ENCODE data around the gene CPNE4.
"Not testable (repeated sequence)": the region's sequence is repeated elsewhere in the genome, so short reads cannot be mapped to it uniquely, and the experiment has no call there.

Gene CPNE4

GRCh38 chr3:132034486-132035464, at the start of gene CPNE4:
Gene CPNE4 (minus strand): TSS chr3:132035014.
- peak; percentile 39 to 65 (median 52) for DNase-seq (ENCODE audit: low read depth in 4 of 4, low spot score in 1 of 4)

GRCh38 chr3:132083583-132084279, 48.9 kb upstream of the CPNE4 start:
- no peak for DNase-seq (ENCODE audit: low read depth in 4 of 4, low spot score in 1 of 4)

DNA sequence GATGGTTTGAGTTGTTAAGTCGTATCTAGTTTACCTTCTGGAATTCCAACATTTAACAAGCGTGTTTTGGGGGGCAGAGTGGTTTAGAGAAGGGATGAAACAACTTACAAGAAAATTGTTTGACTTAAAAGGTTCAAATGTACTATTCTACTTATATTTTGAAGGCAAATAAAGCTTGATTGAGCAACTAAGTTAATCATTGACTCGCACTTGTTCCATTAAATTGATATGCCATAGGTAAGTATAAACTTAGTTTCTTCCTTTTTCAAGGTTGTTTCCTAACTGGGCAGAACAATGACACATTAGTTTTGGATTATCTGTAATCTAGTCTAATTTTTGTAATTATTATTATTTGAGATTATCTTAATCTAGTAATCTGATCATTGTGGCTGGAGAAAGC, 48.3 kb upstream of the CPNE4 start:
- no peak for DNase-seq (ENCODE audit: low read depth in 4 of 4, low spot score in 1 of 4)

DNA sequence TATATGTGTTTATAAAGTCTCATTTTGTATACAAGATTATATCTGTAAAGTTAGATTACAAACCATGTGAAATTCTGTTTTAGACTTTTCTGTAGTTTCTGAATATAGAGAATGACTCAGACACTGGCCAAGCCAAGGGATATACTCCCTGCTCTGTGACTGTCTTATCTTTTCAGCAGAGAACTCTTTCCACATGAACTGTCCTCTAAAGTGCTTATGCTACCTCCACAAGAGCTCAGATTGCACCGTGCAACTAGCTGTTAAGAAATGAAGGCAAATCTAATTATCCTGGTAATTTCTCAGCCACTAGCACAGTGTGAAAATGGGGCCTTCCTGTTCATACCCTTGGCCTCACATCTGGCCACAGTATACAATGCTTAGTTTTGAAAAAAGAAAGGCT, 44.3 kb upstream of the CPNE4 start:
- no peak for DNase-seq (ENCODE audit: low read depth in 4 of 4, low spot score in 1 of 4)

DNA sequence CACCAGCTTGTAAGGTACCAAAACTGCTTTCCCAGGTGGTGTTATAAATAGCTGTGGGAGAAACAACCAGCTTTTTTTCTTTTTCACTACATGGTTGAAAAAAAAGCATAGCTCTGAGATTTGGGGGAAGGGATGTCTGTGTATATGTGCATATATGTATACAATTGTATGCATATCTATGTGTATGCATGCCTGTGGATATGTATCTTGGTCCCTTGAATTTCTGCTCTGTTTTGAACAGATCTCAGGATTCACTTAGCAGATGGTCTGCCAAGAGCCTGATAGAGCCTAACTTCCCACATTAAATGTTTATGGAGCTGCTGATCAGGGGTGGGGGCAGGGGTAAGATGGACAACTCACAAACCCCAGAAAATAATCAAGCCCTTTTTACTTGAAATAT, 39.0 kb upstream of the CPNE4 start:
- no peak for DNase-seq (ENCODE audit: low read depth in 4 of 4, low spot score in 1 of 4)

DNA sequence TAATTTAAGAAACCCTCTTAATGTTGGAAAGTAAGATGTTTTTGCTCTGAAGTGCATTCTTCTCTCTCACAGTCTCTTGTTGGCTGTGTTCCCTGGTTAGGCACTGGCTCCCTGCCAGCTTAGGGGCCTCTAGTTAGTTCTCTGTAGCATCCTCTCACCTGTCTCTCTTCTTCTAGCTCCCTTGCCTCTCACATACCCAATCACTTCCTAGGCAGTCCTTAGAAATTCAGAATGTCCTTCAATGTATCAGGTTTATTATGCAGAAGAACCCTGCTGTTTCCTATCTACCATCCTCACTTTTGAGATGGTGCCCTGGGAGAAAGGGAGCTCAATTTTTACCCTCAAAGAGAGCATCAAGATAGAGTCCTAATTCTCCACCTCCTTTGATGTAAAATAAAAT, 36.2 kb upstream of the CPNE4 start:
- no peak for DNase-seq (ENCODE audit: low read depth in 4 of 4, low spot score in 1 of 4)

DNA sequence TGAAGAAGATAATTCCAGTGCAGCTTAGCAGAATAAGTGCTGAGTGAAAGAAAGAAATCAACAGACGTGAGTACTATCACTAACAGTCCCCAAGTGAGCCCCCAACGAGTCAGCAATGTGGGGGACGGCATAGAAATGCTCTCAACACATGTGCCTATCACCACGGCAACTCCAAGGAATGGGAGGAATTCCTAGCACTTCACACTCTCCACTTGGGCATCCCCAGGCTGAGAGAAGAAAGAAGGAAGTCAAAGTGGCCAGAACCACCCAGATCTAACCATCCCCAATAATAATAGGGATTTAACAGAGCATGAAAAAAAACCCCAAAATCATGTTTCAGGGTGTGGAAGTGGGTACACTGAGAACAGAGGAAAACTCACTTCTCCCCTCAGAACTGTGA, 29.3 kb upstream of the CPNE4 start:
- no peak for DNase-seq (ENCODE audit: low read depth in 4 of 4, low spot score in 1 of 4)

DNA sequence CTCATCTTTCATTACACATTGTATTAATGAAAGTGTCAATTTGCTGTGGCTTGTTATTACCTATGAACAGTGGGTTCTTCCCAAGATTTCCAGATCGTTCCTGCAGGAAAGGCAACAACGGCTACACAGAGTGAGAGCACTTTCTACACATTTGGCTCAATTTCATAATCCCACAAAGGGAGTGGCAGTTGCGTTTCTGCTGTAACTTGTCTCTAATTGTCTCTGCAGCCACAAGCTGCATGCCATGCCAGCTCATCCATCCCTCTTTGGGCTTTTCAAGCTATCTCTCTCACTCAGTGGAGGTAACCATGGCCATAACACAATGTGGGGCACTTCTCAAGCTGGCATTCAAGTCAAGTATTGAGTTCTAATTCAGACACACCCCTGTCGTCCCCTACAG, 27.7 kb upstream of the CPNE4 start:
- DNase-seq (ENCODE audit: low read depth in 4 of 4, low spot score in 1 of 4): no peak

- DNase-seq (ENCODE audit: low read depth in 4 of 4, low spot score in 1 of 4): no peak
Measured at GRCh38 chr3:132055872-132056271, 21.1 kb upstream of the CPNE4 start.

- no peak for DNase-seq (ENCODE audit: low read depth in 4 of 4, low spot score in 1 of 4)
Measured at GRCh38 chr3:132047209-132047608, 12.4 kb upstream of the CPNE4 start.

- DNase-seq (ENCODE audit: low read depth in 4 of 4, low spot score in 1 of 4): not testable (repeated sequence)
Measured at GRCh38 chr3:132044874-132045273, 10.1 kb upstream of the CPNE4 start.

DNA sequence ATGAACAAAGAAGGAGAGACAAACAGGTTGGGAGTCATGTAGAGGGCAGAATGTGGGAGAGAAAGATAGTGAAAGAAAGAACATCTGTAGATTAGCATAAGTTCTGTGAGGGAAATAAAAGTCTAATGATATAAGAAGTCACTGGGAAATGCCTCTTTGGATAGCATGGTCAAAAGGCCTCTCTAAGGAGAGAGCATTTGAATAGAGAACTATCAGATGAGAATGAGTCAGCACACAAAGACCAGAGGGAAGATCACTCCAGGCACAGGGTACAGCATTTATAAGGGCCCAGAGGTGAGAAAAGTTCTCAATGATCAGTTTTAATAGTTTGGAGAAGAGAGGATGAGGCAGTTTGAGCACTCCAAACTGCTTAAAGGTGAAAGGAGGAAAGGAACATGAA, 7.9 kb upstream of the CPNE4 start:
- DNase-seq (ENCODE audit: low read depth in 4 of 4, low spot score in 1 of 4): no peak

DNA sequence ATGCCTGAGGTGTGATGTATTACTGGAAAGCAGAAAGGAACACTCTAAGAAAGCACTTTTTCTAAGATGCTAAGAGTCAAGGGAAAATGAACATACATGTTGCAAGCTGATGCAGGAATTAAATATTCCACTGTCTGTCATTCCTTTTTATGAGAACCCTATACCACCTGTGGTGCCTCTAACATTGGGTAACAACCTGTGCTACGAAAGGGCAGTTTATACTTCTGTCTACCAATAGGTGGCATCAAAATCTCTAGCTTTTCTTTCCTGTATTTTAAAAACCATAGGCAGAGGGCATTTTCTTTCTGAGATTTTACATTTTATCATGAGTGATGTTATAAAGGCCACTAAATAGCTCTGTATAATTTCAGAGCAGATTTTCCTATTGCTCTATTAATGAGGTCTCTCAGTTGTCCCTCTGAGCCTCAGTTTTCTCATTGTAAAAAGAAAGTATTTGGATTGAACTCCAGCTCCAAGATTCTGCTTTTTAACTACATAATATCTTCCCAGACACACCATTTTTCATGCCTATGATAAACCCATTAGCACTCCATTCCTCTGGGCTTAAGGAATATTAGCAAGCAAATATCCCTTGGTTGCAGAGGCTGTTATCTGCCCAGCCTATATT, 3.5 kb upstream of the CPNE4 start:
- DNase-seq (ENCODE audit: low read depth in 4 of 4, low spot score in 1 of 4): no peak

- no peak for DNase-seq (ENCODE audit: low read depth in 4 of 4, low spot score in 1 of 4)
Measured at GRCh38 chr3:132037581-132037980, 2.8 kb upstream of the CPNE4 start.

DNA sequence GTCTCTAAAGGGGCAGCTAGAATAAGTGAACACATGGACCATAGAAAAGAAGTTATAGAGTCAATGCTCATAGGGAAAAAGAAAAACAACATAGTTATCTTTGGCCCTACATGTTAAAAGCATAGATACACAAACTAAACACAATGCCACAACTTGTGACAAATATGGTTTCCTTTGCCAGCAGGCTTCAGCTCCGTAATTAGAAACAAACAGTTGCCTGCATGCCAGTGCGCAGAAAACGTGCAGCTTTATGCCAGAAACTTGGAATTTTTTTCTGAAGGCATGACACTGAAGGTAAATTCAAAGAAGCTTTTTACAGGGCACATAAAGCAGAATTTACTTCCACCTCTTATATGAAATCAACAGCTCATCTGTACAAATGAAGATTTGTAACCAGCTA, 2.2 kb upstream of the CPNE4 start:
- no peak for DNase-seq (ENCODE audit: low read depth in 4 of 4, low spot score in 1 of 4)

DNA sequence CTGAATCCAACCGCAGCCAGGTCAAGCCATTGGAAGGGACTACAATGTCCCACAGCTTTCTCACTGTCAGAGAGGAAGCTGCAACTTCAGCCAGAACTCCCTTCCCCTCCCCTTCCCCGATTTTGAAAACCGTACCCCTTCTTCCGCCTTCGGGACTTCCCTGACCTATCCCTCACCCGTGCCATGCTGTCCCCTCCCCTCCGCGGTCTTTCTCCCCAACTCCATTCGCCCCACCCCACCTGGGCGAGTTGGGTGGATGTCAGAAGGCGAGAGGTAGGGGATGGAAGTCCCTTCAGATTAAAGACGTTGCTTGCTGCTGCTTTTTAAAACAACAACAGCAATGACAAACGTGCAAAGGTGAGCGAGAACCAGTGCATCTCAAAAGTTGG, 723 bp downstream of the CPNE4 start:
- DNase-seq (ENCODE audit: low read depth in 4 of 4, low spot score in 1 of 4): no peak

DNA sequence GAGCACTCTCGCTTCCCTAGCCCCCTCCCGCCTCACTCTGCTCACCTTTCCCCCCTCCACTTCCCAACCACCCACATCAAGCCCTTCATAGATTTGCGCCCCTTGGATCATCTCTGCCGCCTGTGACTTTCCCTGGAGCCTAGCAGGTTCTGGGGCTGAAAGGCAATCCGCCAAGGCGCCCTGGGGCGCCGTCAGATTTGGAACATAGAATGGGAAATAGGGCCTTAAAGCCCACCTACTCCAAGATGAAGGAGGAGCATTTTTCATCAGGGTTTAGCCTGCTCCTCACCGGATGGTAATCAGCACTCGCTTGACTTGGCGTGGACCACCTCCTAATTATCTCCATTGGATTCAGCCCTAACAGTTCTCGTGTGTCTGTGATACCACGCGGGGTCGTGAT, 1.3 kb downstream of the CPNE4 start:
- DNase-seq (ENCODE audit: low read depth in 4 of 4, low spot score in 1 of 4): no peak

GRCh38 chr3:132032959-132033358, 1.9 kb downstream of the CPNE4 start:
- DNase-seq (ENCODE audit: low read depth in 4 of 4, low spot score in 1 of 4): no peak

- DNase-seq (ENCODE audit: low read depth in 4 of 4, low spot score in 1 of 4): peak; percentile 13 to 45 (median 34)
Measured at GRCh38 chr3:132029182-132029902, 5.5 kb downstream of the CPNE4 start.

- DNase-seq (ENCODE audit: low read depth in 4 of 4, low spot score in 1 of 4): no peak
Measured at GRCh38 chr3:132022914-132023313, 11.9 kb downstream of the CPNE4 start.

GRCh38 chr3:132020058-132020457, 14.8 kb downstream of the CPNE4 start:
- no peak for DNase-seq (ENCODE audit: low read depth in 4 of 4, low spot score in 1 of 4)
